ENCODE data around the gene PPIL1. TPM values are rescaled to one million over a fixed set of nuclear protein-coding genes. Genes with fewer than 3 reads are reported as not detected.
A peak's percentile ranks its signal among the peaks of the same experiment; 100 is the strongest.

Gene PPIL1
- total RNA-seq, 2 donors from 2014 or later: 10.1 to 12.6 TPM

GRCh38 chr6:36841756-36842155 is 32.8 kb downstream of the PPIL1 start:
- ATAC-seq: no peak
- intact Hi-C loops (cut with DNase I, micrococcal nuclease): loop anchor here in 1 of 2 donors (10.0 kb wide), 1 partner anchor 67 kb away; no protein-coding TSS in a partner anchor
- no peak for DNase-seq

- intact Hi-C loops (cut with DNase I, micrococcal nuclease): loop anchor here in 1 of 2 donors (10.0 kb wide), 1 partner anchor 66 kb away; no protein-coding TSS in a partner anchor
- DNase-seq: peak in 1 of 2 donors; percentile 23
- ATAC-seq: peak; percentile 45
Observed at GRCh38 chr6:36840432-36841403, 33.9 kb downstream of the PPIL1 start.

DNA sequence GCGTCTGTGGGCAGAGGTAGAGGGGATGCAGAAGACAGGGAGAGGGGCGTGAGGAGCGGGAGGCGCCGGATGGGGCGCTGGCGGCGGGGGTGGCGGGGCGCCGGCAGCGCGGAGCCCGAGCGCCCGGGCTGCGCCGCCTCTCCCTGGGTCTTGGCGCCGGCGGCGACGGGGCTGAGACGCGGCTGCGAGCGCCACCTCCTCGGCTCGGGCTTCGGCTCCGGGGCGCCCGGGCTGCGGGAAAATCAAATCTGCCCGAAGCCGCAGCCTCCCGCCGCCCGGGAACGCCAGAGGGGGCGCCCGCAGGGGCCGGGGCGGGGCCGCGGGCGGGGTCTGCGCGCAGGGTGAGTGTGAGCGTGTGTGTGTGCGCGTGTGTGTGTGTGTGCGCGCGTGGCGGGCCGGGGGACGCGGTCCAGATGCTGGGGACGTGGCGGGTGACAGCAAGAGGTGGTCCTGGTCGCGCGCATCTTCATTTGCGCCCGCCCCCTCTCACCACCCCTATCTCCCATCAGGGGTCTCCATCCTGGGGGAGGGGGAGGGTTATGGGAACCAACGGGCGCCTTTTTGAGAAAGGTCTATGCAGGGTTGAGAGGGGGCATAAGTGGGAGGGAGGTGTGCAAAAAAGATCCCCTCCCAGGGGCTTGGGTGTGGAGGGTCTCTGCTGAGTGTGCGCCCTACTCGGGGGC is 34.7 kb downstream of the PPIL1 start:
- DNase-seq (peak in 1 of 2 donors; percentile 50), ATAC-seq (peak; percentile 76)
- intact Hi-C loops (cut with DNase I, micrococcal nuclease): loop anchor here in 1 of 2 donors (10.0 kb wide), 1 partner anchor 65 kb away; no protein-coding TSS in a partner anchor

DNA sequence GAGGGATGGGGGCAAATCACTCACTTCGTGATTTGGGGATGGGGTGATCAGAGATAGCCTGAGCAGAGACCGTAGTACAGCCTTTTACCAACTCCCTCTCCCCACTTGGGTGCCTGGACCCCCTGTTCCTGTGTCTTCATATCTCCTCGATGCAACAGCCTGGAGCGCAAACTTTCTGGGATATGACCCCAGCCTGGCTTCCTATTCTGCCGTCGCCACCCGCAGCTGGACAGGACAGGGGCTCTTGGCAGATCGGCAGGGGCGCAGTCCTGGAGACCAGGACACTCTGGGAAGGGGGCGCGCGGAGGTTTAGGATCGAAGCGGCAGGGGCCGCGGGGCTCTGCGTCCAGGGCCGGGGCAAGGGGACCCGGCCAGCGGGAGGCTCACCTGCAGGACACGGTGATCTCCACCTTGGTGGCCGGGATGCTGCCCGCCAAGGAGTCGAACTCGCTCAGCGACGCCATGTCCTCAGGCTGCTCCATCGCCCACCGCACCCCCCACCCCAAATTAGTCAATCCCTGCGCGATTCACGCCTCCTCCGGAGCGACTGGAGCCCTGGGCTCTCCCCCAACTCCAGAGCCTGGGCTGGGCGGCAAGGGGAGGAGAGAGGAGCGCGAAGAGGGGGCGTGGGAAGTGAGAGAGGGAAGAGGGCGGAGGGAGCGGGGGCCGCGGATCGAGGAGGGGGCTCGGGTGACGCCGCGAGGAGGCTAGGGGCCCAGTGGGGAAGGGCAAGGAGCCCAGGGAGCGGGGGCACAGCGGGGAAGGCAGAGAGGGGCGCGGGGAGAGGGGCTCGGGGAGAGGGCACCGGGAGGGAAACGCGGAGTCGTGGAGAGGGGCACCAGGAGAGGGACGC is 35.5 kb downstream of the PPIL1 start, which contains the start of gene CPNE5:
Gene CPNE5, minus strand, starts transcription at position 549 of the 853 bp plus-strand sequence. Its CDS starts 67 bp downstream, at position 482.
- ATAC-seq (no peak), DNase-seq (no peak)
- intact Hi-C loops (cut with DNase I, micrococcal nuclease): no loop called here

- ATAC-seq: no peak
- DNase-seq: no peak
- intact Hi-C loops (cut with DNase I, micrococcal nuclease): no loop called here
Observed at GRCh38 chr6:36837686-36838085, 36.9 kb downstream of the PPIL1 start.

GRCh38 chr6:36837022-36837339 is 37.6 kb downstream of the PPIL1 start:
- no peak for ATAC-seq
- DNase-seq: no peak
- intact Hi-C loops (cut with DNase I, micrococcal nuclease): no loop called here

DNA sequence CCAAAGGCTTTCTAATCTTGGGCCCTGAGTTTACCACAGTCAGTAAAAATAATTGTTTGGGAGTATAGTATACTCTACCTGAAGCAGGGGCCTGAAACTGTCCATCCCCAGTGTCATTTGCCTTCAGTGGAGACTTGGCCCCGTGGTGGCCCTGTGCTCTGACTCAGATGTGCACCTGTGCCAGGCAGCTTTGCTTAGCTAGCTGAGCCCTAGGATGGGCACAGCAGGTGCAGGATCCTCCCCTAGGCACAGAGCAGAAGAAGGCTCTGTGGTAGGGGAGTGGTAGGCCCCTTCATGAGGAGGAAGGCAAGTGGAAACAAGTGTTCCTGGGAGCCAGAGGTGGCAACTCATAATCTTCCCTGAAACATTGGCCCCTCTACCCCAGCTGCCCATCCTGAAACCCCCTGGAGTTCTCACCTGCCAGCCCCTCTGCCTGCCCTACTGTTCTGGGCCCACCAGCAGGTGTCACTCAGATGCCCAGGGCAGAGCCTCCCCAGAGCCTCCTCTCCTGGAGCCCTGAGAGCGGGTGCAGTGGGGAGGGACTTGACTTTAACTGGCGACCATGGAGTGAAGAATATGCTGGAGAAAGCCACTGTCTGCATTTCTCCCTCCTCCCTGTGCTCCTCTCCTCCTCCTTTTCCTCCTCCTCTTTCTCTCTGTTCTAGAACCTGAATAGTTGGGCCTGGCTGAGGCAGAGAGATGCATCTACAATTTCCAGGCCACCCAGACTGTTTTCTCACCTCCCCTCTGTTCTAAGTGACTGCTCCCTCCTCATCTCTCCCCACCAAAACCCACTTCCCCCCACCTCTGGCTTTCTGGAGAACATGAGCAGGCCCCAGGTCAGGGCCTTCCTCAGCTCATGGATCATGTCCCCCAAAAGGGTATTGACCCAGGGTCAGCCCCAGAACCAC is 38.2 kb downstream of the PPIL1 start:
- ATAC-seq (no peak), DNase-seq (no peak)
- intact Hi-C loops (cut with DNase I, micrococcal nuclease): no loop called here

DNA sequence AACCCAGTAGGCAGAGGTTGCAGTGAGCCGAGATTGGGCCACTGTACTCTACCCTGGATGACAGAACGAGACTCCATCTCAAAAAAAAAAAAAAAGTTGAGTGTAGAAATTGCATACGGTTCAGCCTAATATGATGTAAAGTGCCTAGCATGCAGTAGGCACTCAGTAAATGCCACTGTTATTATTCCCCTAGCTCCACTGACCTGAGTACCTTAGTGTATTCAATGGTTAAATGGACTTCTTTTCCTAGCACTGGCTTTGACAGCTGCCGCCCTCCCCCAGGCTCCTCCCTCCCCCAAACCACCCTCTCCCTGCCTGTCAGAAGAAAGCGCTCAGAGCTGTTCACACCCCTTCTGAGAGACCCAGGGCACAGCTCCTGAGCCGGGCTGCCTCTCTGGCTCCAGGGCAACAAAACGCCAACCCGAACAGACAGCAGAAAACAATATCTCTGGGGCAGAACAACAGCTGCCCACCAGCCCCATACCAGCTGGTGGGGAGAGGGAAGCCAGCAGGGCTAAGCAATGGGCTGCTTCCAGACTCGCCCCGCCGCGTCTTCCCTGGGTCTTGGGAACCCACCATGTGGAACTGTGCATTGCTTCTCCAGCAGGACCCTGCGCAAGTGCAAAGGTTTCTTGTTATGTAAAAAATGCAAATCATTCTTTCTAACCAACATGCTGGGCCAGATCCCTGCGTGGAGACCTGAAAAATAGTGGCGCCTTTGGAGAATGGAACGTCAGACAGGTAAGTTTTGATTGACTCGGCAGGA is 39.8 kb downstream of the PPIL1 start:
- intact Hi-C loops (cut with DNase I, micrococcal nuclease): no loop called here
- ATAC-seq: no peak
- no peak for DNase-seq

GRCh38 chr6:36833182-36833789 is 41.3 kb downstream of the PPIL1 start:
- DNase-seq (no peak), ATAC-seq (no peak)
- intact Hi-C loops (cut with DNase I, micrococcal nuclease): no loop called here

DNA sequence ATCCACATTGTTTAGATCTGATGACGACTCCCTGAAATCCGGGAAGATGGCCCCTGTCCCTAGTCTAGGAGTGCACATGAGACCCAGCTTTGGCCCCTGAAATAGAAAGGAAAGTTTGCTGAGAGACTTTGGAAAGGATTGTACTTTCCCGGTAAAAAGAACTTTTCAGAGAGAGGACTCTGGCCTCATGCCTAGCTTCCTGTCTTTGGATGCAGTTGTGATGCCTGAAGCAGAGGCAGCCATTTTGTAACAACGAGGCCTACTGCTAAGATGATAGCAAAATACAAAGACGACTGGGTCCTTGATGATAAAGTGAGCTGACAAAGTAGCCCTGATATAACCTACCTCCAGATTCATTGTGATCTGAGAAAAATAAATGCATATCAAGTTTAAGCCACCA is 42.3 kb downstream of the PPIL1 start:
- ATAC-seq (no peak), DNase-seq (no peak)
- intact Hi-C loops (cut with DNase I, micrococcal nuclease): no loop called here

GRCh38 chr6:36830577-36830976 is 44.0 kb downstream of the PPIL1 start:
- intact Hi-C loops (cut with DNase I, micrococcal nuclease): no loop called here
- no peak for DNase-seq
- peak; percentile 3 for ATAC-seq

DNA sequence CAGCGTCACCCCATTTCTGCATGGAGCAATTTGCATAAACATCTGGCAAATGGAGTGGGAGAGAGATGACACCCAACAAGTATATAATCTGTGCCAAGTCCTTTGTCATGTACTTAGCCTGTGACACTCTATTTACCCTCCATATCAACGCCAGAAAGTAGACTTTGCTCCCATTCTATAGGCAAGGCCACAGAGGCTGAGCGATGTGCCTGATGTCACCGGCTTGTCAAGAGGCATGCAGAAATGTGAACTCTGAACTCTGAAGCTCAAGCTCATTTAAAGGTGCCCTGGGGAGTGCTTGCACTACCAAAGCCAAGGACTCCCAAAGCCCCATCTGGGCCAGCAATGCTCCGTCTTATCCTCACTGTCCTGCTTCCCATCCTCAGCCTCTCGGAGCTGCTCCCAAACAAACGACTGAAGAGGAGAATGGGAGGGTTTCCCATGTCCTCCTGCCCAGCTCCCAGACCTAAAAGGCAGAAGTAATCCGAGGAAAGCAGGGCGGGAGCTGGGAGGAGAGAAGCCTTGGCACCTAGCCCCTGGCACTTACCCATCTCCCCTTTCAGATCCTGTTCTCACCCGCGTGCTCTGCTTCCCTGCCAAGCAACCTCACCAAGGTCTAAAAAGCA is 44.6 kb downstream of the PPIL1 start:
- DNase-seq (peak; percentile 66), ATAC-seq (peak; percentile 97)
- intact Hi-C loops (cut with DNase I, micrococcal nuclease): no loop called here

DNA sequence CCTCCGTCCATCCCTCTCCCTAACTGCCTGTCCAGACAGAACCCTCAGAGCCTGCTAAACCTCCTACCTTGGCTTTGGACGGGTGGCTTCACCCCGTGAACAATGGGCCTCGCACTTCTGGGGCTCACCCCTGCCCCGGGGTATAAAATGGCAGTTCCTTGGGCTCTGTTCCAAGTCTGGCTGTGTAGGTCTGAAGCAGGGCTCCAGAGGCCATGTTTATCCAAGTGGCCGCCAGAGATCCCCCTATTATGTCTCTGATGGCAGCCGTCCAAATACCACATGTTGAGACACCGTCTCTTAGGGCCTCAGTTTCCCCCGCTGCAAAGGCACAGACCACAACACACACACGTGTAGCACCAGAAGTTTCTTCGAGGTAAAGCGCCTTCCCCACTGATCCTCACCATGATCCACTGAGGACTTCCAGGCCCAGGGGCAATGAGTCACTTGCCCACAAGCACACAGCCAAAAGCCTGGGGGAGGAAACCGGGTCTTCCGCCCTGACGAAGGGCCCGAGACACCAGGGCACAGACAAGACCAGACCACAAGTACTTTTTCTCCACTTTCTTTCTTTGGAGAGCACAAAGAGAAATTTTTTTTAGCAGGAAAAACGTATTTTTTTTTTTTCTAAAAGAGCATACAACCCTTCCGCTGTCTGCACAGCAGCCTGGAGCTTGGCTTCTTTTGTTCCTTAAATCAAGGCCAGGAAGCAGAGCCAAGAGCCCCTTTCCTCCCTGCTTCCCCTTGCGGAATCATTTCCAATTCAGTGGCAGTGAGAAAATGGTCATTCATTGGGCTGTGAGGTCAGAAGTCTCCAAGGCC is 47.1 kb downstream of the PPIL1 start:
- no peak for ATAC-seq
- no peak for DNase-seq
- intact Hi-C loops (cut with DNase I, micrococcal nuclease): no loop called here

GRCh38 chr6:36826520-36827227 is 47.9 kb downstream of the PPIL1 start:
- DNase-seq (no peak), ATAC-seq (no peak)
- intact Hi-C loops (cut with DNase I, micrococcal nuclease): no loop called here

GRCh38 chr6:36825994-36826393 is 48.6 kb downstream of the PPIL1 start:
- intact Hi-C loops (cut with DNase I, micrococcal nuclease): no loop called here
- no peak for ATAC-seq
- DNase-seq: no peak
